GM12892 (cell line): ENCODE results near the gene C10orf67.

Experiments used
- DNase-seq: peaks from one replicate; pipeline ENCODE4 v3.0.0; 2011; ENCODE audit not compliant: insufficient read length
- FAIRE-seq: peaks from 2 replicates; lab custom pipeline; 2011; peaks lifted over from hg19 to GRCh38; lab: Jason Lieb, UNC
- POLR2A ChIP-seq: IDR thresholded peaks from 2 replicates; pipeline ENCODE4 v1.6.1; 2011; ENCODE audit warnings: low read depth, low read length, control low read depth
- POLR2AphosphoS5 ChIP-seq: IDR thresholded peaks from 2 replicates; pipeline ENCODE4 v1.6.1; 2011; ENCODE audit warnings: low read depth, low read length, control low read depth
- TAF1 ChIP-seq: IDR thresholded peaks from 2 replicates; pipeline ENCODE4 v1.6.1; 2011; ENCODE audit warnings: low read depth, mild to moderate bottlenecking, control low read depth, low read length, borderline replicate concordance

C10orf67 gene

GRCh38 chr10:23195846-23196600 lies 148.6 kb downstream of the C10orf67 start:
- TF ChIP-seq POLR2A (no peak), POLR2AphosphoS5 (no peak), TAF1 (no peak)
- FAIRE-seq = no peak
- no peak for DNase-seq

GRCh38 chr10:23194966-23195845 lies 149.4 kb downstream of the C10orf67 start:
- DNase-seq (no peak), FAIRE-seq (no peak)
- TF ChIP-seq POLR2AphosphoS5 = no peak
- no peak for TF ChIP-seq POLR2A
- no peak for TF ChIP-seq TAF1

- FAIRE-seq (no peak), DNase-seq (no peak)
- TF ChIP-seq TAF1 = no peak
- no peak for TF ChIP-seq POLR2AphosphoS5
- TF ChIP-seq POLR2A = no peak
Measured at GRCh38 chr10:23194471-23194965, 150.1 kb downstream of the C10orf67 start.

- no peak for TF ChIP-seq POLR2AphosphoS5
- no peak for TF ChIP-seq TAF1
- TF ChIP-seq POLR2A = no peak
- FAIRE-seq = no peak
- DNase-seq = no peak
Measured at GRCh38 chr10:23193435-23194074, 151.0 kb downstream of the C10orf67 start.

- FAIRE-seq = no peak
- TF ChIP-seq TAF1 (no peak), POLR2AphosphoS5 (no peak), POLR2A (no peak)
Measured at GRCh38 chr10:23192712-23193434, 151.7 kb downstream of the C10orf67 start.

GRCh38 chr10:23191764-23192711 lies 152.6 kb downstream of the C10orf67 start, which contains the start of gene PTF1A:
Gene PTF1A, plus strand, starts transcription at chr10:23192312. Its CDS starts 219 bp downstream, at chr10:23192531.
- no peak for FAIRE-seq
- no peak for DNase-seq
- TF ChIP-seq POLR2AphosphoS5 (no peak), TAF1 (no peak), POLR2A (no peak)

More at GRCh38 chr10:23192712-23193434, 151.7 kb downstream of the C10orf67 start:
- DNase-seq = no peak

GRCh38 chr10:23190872-23191763 lies 153.5 kb downstream of the C10orf67 start:
- TF ChIP-seq POLR2AphosphoS5 (no peak), POLR2A (no peak)
- FAIRE-seq (no peak), DNase-seq (no peak)

- FAIRE-seq = no peak
- DNase-seq = no peak
- TF ChIP-seq POLR2A = no peak
- no peak for TF ChIP-seq POLR2AphosphoS5
- TF ChIP-seq TAF1 = no peak
Measured at GRCh38 chr10:23189024-23189423, 155.6 kb downstream of the C10orf67 start.

GRCh38 chr10:23187155-23187554 lies 157.4 kb downstream of the C10orf67 start:
- TF ChIP-seq TAF1 (no peak), POLR2AphosphoS5 (no peak), POLR2A (no peak)
- FAIRE-seq (no peak), DNase-seq (no peak)
